HEK293T (cell line): Measurements from ENCODE around the gene RTP5.

Source experiments
- CTCF ChIA-PET: fragments of 350-600 bp; formaldehyde crosslinking; extraction: SDS; loops from one replicate; lab custom pipeline; 2021; ENCODE audit warnings: antibody characterized with exemption, inconsistent platforms; lab: Yijun Ruan, JAX
- POLR2A ChIA-PET: fragments of 350-600 bp; formaldehyde crosslinking; extraction: SDS; loops from one replicate; lab custom pipeline; 2020; ENCODE audit warnings: antibody characterized with exemption, inconsistent platforms; lab: Yijun Ruan, JAX
- DNase-seq: peaks from one replicate; pipeline ENCODE4 v3.0.0; 2012; ENCODE audit warnings: mixed read lengths; ENCODE audit errors: extremely low spot score
- ARNT ChIP-seq: fragments of 450-650 bp; IDR thresholded peaks from 2 replicates; pipeline ENCODE4 v1.6.1; 2017; ENCODE audit warnings: mild to moderate bottlenecking
- BHLHE40 ChIP-seq: fragments of 450-650 bp; IDR thresholded peaks from 2 replicates; pipeline ENCODE4 v1.6.1; 2016; ENCODE audit warnings: mild to moderate bottlenecking, moderate library complexity, borderline replicate concordance
- CTBP1 ChIP-seq: fragments of 450-650 bp; IDR thresholded peaks from 2 replicates; pipeline ENCODE4 v1.6.1; 2016; ENCODE audit warnings: borderline replicate concordance
- ELF4 ChIP-seq: fragments of 450-650 bp; IDR thresholded peaks from 2 replicates; pipeline ENCODE4 v1.6.1; 2017; ENCODE audit warnings: antibody characterized with exemption
- FOXA1 ChIP-seq: fragments of 450-650 bp; IDR thresholded peaks from 2 replicates; pipeline ENCODE4 v1.6.1; 2016; ENCODE audit warnings: mild to moderate bottlenecking
- FOXK2 ChIP-seq: fragments of 450-650 bp; IDR thresholded peaks from 2 replicates; pipeline ENCODE4 v1.6.1; 2016; ENCODE audit warnings: mild to moderate bottlenecking
- FOXM1 ChIP-seq: fragments of 450-650 bp; IDR thresholded peaks from 2 replicates; pipeline ENCODE4 v1.6.1; 2017; ENCODE audit warnings: mild to moderate bottlenecking, borderline replicate concordance
- HDGF ChIP-seq: fragments of 450-650 bp; IDR thresholded peaks from 2 replicates; pipeline ENCODE4 v1.6.1; 2017; ENCODE audit warnings: antibody characterized with exemption, borderline replicate concordance
- L3MBTL2 ChIP-seq: fragments of 450-650 bp; conservative IDR thresholded peaks from 2 replicates; pipeline ENCODE4 v1.6.1; 2016; ENCODE audit warnings: mild to moderate bottlenecking
- LEF1 ChIP-seq: fragments of 450-650 bp; IDR thresholded peaks from 2 replicates; pipeline ENCODE4 v1.6.1; 2017; ENCODE audit warnings: mild to moderate bottlenecking, borderline replicate concordance
- NFRKB ChIP-seq: fragments of 450-650 bp; IDR thresholded peaks from 2 replicates; pipeline ENCODE4 v1.6.1; 2016; ENCODE audit warnings: mild to moderate bottlenecking, moderate library complexity
- PKNOX1 ChIP-seq: fragments of 450-650 bp; IDR thresholded peaks from 2 replicates; pipeline ENCODE4 v1.6.1; 2016
- SP1 ChIP-seq: fragments of 450-650 bp; IDR thresholded peaks from 2 replicates; pipeline ENCODE4 v1.6.1; 2017
- SUZ12 ChIP-seq: fragments of 450-650 bp; IDR thresholded peaks from 2 replicates; pipeline ENCODE4 v1.6.1; 2016; ENCODE audit warnings: mild to moderate bottlenecking
- TARDBP ChIP-seq: fragments of 450-650 bp; IDR thresholded peaks from 2 replicates; pipeline ENCODE4 v1.6.1; 2016
- ZNF384 ChIP-seq: fragments of 450-650 bp; IDR thresholded peaks from 2 replicates; pipeline ENCODE4 v1.6.1; 2016

The RTP5 gene

DNA sequence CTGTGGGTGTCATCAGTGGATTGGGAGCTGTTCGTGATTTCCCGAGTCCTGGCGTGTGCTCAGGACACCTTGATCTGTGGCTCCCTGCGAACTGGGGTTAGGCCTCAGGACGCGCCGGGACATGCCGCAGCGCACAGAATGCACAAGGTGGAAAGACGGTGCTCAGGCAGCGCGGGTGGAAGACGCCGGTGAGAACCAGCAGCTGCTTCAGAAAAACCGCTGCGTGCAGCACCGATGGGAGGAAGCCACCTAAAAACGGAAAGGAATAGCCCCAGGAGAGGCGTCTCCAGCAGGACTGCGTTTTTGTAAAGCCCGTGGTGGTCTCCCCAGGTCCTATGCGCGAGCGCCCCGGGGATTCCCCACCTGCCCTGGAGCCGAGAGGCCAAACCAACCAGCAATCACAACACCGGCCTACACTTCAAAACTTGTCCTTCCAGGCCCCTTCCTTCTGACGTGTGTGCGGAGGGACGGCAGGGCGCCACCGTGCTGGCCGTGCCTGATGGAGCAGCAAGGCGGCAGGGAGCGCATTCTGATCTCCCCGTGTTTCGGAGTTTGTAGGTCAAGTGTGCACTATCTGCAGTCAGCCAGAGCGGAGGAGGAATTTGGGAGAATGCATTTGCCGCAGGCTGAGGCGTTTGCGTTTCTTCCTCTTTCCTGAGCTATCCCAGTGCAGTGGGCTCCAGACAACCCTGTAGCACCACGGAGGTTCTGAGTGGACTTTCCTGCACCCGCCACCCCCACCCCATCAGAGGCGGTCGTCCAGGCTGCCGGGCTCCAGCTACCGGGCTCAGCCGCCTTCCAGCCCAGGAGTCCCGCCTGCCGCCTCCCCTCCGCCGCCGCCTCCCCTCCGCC is 32.2 kb downstream of the RTP5 start:
- TF ChIP-seq ZNF384 (no peak), FOXA1 (no peak), FOXK2 (no peak), ARNT (no peak), NFRKB (no peak), FOXM1 (no peak), L3MBTL2 (no peak), PKNOX1 (no peak), BHLHE40 (no peak), CTBP1 (no peak), ELF4 (no peak), TARDBP (no peak), LEF1 (no peak)
- POLR2A ChIA-PET, result no interaction called here
- no peak for DNase-seq
- CTCF ChIA-PET, result no interaction called here

- DNase-seq, result no peak
- ChIA-PET POLR2A (no interaction called here), CTCF (no interaction called here)
- no peak for TF ChIP-seq HDGF
- no peak for TF ChIP-seq CTBP1
These were observed 32.9 kb downstream of the RTP5 start for GRCh38 chr2:241902357-241902991.

GRCh38 chr2:241903121-241904010 is 33.8 kb downstream of the RTP5 start:
- ChIA-PET POLR2A (no interaction called here), CTCF (no interaction called here)
- TF ChIP-seq FOXA1 (no peak), CTBP1 (no peak), BHLHE40 (no peak), NFRKB (no peak)
- no peak for DNase-seq

GRCh38 chr2:241904011-241904718 is 34.6 kb downstream of the RTP5 start:
- no peak for TF ChIP-seq NFRKB
- TF ChIP-seq SP1, result no peak
- TF ChIP-seq FOXK2, result no peak
- TF ChIP-seq ELF4, result no peak
- TF ChIP-seq HDGF, result no peak
- no peak for TF ChIP-seq PKNOX1
- TF ChIP-seq LEF1, result no peak
- TF ChIP-seq FOXM1, result no peak
- no peak for TF ChIP-seq BHLHE40
- TF ChIP-seq ARNT, result no peak
- TF ChIP-seq L3MBTL2, result no peak
- no peak for TF ChIP-seq TARDBP
- TF ChIP-seq SUZ12, result no peak
- no peak for TF ChIP-seq FOXA1
- ChIA-PET CTCF (no interaction called here), POLR2A (no interaction called here)
- no peak for DNase-seq

GRCh38 chr2:241904791-241905710 is 35.5 kb downstream of the RTP5 start:
- POLR2A ChIA-PET, result no interaction called here
- DNase-seq, result no peak
- no peak for TF ChIP-seq ZNF384
- no peak for TF ChIP-seq HDGF
- TF ChIP-seq FOXA1, result no peak
- no peak for TF ChIP-seq FOXK2
- no peak for TF ChIP-seq FOXM1
- no peak for TF ChIP-seq NFRKB
- TF ChIP-seq SP1, result no peak
- no peak for TF ChIP-seq TARDBP
- no peak for TF ChIP-seq L3MBTL2
- TF ChIP-seq ARNT, result no peak
- TF ChIP-seq SUZ12, result no peak
- TF ChIP-seq BHLHE40, result no peak
- TF ChIP-seq PKNOX1, result no peak
- no peak for TF ChIP-seq ELF4
- CTCF ChIA-PET, result no interaction called here
